HG03135 (cell line): ENCODE data around the gene SPTBN4.
"Not testable (repeated sequence)": the region's sequence is repeated elsewhere in the genome, so short reads cannot be mapped to it uniquely, and the experiment has no call there.

Experiments
- ATAC-seq: cut with Tn5 transposase; IDR thresholded peaks from one replicate; pipeline ENCODE4 v1.9.1; 2021; ENCODE audit warnings: mild to moderate bottlenecking, moderate library complexity; ENCODE audit not compliant: unreplicated experiment

SPTBN4 gene

DNA sequence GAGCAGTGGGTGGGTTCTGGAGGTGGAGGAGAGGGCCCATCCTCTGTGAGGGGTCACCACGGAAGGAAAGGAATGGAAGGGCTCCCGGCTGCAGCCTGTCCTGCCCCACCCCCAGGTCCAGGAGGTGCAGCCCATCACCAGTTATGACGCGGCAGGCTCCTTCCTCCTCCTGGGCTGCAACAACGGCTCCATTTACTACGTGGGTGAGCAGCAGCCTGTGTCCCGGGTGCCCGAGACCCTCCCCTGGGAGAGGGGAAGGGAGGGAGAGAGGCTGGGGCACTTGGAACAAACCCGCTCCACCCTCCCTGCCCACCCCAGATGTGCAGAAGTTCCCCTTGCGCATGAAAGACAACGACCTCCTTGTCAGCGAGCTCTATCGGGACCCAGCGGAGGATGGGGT lies 116.5 kb downstream of the SPTBN4 start:
- no peak for ATAC-seq

DNA sequence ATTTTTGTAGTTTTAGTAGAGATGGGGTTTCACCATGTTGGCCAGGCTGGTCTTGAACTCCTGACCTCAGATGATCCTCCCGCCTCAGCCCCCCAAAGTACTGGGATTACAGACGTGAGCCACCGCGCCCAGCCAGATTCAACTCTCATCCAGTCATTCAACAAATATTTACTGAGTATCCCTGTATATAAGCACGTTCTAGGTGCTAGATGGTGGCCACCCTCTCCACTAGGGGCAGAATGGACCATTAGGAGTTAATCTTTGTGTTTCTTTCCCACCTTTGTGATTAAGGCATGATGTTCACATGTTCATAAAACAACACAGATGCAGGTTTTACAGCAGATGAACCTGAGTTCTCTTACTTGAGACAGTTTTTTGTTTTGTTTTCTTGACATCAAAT lies 117.2 kb downstream of the SPTBN4 start:
- ATAC-seq: no peak

DNA sequence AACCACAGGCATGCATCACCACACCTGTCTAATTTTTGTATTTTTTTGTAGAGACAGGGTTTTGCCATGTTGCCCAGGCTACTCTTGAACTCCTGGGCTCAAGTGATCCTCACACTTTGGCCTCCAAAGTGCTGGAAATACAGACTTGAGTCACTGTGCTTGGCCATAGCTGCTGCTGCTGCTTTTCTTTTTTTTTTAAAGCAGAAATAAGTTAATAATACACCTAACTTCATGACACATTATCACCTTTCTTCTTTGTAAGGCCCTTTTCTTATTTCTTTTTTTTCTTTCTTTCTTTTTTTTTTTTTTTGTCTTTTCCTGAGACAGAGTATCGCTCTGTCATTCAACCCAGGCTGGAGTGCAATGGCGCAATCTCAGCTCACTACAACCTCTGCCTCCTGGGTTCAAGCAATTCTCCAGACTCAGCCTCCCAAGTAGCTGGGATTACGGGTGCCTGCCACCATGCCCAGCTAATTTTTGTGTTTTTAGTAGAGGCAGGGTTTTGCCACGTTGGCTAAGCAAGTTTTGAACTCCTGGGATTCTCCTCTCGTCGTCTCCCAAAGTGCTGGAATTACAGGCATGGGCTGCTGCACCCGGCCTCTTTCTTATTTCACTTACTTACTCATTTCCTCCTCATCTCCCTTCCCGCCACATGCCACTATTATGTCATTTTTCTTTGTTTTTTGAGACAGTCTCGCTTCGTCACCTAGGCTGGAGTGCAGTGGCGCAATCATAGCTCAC lies 118.6 kb downstream of the SPTBN4 start:
- ATAC-seq: no peak

DNA sequence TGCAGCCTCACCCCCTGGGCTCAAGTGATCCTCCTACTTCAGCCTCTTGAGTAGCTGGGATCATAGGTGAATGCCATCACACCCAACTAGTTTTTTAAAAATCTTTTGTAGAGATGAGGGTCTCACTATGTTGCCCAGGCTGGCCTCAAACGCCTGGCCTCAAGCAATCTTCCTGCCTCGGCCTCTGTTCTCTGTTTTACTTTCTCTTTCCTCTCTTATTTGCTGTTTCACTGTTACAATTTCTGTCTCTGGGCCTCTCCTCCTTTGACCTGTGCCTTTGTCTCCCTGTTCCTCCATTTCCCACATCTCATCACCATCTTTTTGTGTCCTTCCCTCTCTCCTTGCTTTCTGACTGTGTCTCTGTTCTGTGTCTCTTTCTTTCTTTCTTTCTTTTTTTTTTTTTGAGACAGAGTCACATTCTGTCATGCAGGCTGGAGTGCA lies 119.2 kb downstream of the SPTBN4 start:
- no peak for ATAC-seq

DNA sequence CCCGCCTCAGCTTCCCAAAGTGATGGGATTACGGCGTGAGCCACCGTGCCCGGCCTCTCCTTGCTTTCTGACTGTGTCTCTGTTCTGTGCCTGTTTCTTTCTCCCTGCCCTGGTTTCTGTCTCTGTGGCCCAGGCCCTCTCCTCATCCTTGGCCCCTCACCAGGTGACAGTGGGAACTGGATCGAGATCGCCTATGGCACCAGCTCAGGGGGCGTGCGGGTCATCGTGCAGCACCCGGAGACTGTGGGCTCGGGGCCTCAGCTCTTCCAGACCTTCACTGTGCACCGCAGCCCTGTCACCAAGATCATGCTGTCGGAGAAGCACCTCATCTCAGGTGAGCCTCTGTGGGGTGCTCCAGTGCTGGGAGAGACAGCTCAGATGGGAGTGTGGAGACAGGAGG lies 119.8 kb downstream of the SPTBN4 start:
- no peak for ATAC-seq

DNA sequence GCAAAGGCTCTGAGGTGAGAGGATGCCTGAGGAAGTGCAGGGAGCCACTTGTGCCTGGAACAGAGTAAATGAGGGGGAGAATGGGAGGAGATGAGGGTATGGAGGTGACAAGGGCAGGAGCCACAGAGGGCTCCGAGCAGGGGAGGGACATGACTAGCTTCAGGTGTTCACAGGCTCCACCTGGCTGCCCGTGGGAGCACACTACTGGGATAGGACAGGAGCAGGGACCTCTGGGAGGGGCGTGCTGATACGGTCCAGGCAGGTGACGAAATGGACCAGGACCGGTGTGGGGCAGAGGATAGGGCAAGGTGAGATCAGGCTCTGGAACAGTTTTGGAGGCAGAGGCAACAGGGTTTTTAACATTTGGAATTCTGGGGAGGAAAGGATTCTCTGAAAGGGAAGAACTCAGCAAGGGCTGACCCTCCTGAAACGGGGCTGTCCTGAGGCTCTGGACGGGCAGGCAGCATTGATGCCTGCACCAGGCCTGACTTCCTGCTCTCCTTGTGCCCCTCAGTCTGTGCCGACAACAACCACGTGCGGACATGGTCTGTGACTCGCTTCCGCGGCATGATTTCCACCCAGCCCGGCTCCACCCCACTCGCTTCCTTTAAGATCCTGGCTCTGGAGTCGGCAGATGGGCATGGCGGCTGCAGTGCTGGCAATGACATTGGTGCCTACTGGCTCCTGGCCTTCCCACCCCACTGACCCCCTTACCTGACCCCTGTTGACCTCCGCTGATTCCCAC lies 121.5 kb downstream of the SPTBN4 start:
- no peak for ATAC-seq

DNA sequence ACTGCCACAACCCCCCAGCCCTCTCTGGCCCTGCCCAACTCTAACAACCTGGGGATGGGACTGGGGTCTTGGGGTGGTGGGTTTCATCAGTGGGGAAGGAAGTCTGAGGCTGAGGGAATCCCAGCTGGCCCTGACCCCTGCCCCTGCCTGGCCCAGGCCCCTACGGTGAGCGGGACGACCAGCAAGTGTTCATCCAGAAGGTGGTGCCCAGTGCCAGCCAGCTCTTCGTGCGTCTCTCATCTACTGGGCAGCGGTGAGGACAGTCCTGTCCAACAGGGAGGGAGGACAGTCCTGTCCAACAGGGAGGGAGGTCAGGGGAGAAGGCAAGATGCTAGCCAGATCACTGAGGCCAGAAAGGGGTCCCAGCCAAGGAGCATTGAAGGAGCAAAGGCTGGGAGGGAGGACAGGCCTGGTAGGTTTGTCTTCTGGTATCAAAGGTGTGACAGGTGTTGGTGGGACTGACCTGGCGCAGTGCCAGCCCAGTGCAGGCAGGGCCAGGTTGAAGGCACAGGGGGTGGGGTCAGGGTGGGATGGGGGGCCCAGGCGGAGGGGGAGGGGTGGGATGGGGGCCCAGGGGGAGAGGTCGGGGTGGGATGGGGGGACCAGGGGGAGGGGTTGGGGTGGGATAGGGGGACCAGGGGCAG lies 122.2 kb downstream of the SPTBN4 start:
- no peak for ATAC-seq

DNA sequence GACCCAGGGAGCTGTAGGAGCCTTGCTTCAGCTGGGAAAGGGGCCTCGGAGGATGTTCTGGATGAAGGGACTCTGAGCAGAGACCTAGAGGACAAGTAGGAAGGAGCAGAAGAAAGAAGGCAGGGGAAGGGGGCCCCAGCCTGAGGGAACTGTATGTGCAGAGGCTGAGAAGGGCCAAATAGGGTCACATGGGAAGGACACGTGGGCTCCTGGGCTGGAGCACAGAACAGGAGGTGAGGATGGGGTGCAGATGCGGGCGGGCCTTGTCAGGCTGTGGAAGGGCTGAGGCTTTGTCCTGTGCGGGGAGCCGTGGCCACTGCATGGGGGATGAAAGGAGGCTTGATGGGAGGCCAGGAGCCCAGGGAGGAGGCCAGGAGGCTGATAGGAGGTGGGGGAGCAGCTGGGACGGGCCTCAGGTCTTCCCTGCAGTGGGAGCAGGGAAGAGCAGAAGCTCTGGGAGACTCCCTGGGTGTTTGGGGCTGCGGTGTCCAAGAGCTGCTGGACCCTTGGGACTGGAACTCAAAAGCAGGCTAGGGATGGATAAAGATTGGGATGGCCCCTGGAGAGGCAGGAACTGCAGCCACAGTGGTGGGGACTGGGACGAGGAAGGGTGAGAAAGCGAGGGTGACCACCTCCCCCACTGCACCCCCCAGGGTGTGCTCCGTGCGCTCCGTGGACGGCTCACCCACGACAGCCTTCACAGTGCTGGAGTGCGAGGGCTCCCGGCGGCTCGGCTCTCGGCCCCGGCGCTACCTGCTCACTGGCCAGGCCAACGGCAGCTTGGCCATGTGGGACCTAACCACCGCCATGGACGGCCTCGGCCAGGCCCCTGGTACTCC lies 123.0 kb downstream of the SPTBN4 start:
- no peak for ATAC-seq

DNA sequence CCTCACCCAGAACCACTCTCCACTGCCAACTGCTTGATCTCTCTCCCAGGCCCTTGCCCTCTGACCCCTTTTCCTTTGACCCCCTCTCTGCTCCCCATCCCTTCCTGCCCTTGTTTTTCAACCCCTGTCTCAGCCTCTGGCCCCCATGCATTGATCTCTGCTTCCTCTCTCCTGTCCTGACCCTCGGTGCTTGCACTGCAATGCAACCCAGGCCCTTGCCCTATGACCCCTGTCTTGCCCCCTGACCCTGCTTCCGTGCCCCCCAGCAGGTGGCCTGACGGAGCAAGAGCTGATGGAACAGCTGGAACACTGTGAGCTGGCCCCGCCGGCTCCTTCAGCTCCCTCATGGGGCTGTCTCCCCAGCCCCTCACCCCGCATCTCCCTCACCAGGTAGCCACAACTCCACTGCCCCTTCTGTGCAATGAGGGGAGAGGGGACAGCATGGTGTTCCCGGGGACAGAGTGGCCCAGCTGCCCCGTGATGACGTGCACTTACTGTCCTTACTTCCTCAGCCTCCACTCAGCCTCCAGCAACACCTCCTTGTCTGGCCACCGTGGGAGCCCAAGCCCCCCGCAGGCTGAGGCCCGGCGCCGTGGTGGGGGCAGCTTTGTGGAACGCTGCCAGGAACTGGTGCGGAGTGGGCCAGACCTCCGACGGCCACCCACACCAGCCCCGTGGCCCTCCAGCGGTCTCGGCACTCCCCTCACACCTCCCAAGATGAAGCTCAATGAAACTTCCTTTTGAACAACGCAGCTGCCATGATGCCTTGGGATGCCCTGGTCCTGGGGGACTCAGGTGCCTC lies 123.9 kb downstream of the SPTBN4 start:
- no peak for ATAC-seq

DNA sequence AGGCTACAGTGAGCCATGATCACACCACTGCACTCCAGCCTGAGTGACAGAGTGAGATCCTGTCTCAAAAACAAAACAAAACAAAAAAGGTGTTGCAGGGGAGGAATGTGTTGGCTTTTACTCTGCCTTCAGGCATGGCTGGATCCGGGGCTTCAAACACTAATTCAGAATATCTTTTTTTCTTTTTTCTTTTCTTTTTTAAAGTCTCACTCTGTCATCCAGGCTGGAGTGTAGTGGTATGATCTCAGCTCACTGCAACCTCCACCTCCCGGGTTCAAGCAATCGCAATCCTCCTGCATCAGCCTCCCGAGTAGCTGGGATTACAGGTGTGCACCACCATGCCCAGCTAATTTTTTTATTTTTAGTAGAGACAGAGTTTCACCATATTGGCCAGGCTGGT lies 124.9 kb downstream of the SPTBN4 start:
- not testable (repeated sequence) for ATAC-seq

DNA sequence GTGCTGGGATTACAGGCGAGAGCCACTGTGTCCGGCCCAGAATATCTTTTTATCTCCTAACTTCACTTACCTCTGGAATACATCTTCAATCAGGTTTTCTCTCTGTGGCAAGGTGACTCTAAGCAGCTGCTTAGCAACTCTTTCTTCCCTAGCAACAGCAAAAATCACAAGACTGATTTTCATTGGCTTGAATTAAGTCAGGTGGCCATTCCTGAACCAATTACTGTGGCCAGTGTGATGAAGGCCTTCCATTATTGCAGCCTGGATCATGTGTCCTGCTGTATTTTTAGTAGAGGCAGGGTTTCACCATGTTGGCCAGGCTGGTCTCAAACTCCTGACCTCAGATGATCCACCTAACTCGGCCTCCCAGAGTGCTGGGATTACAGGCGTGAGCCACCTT lies 125.4 kb downstream of the SPTBN4 start:
- ATAC-seq: no peak

DNA sequence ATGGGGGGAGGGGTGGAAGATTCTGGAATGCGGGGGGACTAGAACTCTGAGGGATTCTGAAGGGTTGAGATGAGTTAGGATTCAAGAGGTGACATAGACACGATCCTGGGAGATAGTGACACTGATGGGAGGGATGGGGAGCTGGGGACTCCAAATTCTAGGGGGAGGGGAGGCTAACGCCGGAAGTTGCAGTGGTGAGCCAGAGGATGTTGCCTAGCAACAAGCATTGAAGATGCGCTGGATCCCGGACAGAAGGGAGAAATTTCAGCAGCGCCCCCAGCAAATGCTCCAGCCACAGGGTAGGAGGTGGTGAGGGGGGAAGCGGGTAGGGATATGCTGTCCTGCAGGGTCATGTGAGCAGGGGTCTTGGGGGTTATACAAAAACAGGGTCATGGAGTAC lies 127.5 kb downstream of the SPTBN4 start:
- ATAC-seq: no peak

DNA sequence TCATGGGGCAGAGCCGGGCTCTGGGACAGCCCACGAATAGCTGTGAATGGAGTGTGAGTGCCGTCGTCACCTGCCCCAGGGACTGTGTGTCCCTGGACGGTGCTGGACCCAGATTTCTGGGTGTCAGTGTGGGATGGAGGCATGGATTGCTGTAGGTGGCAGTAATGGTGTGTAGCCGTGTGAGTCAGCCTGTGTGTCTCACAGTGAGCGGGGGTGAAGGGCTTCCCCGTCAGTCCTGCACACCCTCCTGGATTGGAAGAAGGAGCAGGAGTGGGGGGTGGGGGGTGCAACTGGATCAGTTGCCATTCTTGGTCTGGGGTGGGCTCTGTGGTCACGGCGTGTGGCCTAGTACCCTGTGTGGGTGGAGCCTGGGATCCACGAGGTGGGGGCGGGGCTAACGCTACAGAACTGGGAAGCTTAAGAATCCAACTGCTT lies 127.9 kb downstream of the SPTBN4 start:
- no peak for ATAC-seq

DNA sequence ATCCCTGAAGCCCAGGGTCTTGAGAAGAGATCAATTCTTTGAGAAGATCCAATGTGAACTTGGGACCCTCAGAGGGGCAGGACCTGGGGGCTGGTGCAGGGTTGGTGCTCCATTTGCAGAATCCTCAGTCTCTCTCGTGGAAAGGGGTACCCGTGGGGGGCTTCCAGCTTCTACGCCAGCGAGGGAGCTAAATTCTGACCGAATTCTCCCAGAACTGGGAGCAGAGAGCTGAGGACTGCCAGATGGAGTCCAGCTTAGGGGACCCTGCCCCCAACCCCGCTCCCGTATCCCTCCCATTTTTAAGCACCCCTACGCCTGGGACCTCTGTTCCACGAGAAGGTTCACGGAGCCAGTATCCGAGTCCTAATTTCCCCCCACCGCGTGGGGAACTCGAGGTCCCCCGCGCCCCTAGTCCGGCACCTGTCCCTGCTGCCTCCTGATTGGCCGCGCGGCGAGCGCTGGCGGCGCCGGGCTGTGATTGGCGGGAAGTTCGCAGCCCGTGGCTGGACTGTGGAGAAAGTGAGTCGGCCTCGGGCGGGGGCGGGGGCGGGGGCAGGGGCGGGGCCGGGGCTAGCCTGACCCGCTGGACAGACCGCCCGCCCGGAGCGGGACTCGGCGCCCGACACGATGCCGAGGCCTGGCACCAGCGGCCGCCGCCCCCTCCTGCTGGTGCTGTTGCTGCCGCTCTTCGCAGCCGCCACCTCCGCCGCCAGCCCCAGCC lies 130.0 kb downstream of the SPTBN4 start:
- ATAC-seq: no peak

DNA sequence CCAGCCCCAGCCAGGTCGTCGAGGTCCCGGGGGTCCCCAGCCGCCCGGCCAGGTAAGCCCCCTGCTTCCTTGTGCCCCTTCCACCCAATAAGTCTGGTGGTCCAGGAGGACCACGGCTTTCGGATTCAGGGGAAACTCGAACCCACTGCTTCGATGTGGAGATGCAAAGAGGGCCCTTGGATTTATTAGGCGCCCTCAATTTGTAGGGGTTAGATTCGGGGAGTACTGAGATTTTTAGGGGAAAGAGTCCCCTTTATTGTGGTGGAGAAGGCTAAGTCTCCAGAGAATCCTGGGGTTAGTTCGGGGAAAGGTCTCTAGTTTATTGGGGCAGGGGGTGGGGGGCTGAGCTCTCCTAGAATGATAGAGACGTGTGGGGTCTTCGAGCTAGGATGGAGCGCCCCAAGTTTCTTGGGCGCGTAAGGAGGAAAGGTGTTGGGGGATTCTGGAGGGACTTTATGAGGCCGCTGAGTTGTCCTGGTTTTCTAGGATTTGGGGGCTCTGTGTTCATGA lies 130.6 kb downstream of the SPTBN4 start:
- no peak for ATAC-seq

DNA sequence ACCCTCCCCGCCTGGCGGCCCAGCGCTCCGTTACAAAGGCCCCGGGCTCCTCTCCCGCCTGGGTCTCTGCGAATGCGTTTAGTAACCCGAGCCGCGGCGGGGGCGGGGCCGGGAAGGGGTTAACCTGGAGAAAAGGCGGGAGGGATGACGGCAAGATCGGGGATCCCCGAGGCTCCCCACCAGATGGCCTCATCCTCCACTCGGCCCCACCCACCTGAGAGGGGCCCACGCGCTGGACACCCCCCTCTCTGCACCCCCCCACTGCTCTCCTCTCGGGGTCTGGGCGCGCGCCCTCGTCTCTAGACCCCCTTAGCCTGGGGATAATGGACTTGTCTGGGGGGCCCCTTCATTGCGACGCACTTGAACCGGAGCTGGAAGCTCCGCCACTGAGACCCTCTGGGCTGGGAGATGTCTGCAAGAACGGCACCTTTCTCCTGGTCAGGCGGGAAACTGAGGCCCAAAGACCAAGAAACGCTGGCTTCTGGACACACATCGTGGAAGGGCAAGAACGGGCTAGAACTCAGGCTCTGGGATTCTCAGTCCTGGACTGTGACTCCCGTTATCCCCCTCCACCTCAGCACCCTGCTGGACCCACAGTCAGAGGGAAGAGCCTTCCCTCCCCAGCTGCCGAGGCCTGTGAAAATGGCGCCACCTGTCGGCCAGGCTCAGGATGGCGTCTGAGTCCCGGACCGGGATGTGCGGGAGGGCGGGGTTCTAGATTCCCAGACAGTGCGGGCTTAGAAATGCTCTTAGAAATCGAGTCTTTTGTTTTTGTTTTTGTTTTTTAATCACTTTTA lies 131.5 kb downstream of the SPTBN4 start:
- no peak for ATAC-seq

DNA sequence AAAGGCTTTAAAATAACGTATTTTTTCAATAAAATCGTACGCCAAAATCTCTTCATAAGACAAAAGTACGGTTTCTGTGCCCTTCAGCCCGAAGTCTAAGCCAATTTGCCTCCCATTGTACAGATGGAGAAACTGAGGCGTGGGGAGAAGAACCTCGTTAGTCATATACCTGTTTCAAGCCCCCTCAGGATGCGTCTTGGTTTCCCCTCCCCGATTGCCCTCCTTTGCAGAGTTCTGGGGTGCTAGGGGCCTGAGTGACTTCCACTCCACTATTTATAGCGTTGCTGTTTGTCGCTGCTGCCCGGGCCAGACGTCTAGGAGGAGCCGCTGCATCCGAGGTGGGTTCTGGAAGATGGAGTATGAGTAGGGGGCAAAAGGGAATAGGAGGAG lies 132.1 kb downstream of the SPTBN4 start:
- ATAC-seq: no peak

DNA sequence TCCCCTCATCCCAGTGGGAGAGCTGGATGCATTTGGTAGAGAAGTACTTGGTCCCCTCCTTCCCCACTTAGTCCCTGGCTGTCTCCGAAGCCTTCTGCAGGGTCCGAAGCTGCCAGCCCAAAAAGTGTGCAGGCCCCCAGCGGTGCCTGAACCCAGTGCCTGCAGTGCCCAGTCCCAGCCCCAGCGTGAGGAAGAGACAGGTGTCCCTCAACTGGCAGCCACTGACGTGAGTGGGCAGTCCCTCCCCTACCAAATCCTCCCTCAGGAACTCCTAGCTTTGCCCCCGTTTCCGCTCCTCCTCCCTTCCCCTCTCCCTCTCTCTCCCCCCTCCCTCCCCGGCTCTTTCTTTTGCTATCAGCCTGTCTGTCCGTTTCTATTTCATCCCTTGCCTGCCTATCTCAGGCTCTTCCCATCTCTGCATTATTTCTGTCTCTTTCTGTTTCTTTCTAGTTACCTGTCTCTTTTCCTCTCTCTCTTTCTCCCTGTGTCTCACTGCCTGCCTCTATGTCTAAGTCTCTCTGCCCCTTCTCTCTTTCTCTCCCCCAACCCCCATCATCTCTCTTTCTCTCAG lies 132.6 kb downstream of the SPTBN4 start:
- ATAC-seq: no peak
